WTC11 (cell line): ENCODE measurements around the gene FAM200A. TPM values are rescaled to one million over a fixed set of nuclear protein-coding genes. Genes with fewer than 3 reads are reported as not detected.

Experiments used
- ATAC-seq: fragments of 200-7000 bp; cut with Tn5 transposase; 2 replicates; pipeline ENCODE4 v1.10.0; 2021; ENCODE audit warnings: mild to moderate bottlenecking, moderate library complexity
- CTCF ChIA-PET: fragments of 300-600 bp; sonication (Branson Sonifier 250); formaldehyde crosslinking; loops from one replicate; lab custom pipeline; 2021; ENCODE audit warnings: antibody characterized with exemption; lab: Charles Lee
- POLR2A ChIA-PET: fragments of 350-600 bp; sonication (Branson Sonifier 250); formaldehyde crosslinking; loops from one replicate; lab custom pipeline; 2021; ENCODE audit warnings: antibody characterized with exemption; lab: Charles Lee
- DNase-seq: peaks from one replicate; pipeline ENCODE4 v3.0.0; 2021; ENCODE audit warnings: low spot score
- H3K27ac Mint-ChIP-seq: 2 replicates; pipeline ENCODE4 v1.8.0; 2021; ENCODE audit warnings: mixed read lengths
- H3K27me3 Mint-ChIP-seq: 2 replicates; pipeline ENCODE4 v1.8.0; 2021; ENCODE audit warnings: low read depth, mild to moderate bottlenecking, moderate library complexity, mixed read lengths
- H3K36me3 Mint-ChIP-seq: 2 replicates; pipeline ENCODE4 v1.8.0; 2021; ENCODE audit warnings: mixed read lengths
- H3K4me1 Mint-ChIP-seq: 2 replicates; pipeline ENCODE4 v1.8.0; 2022; ENCODE audit warnings: mixed read lengths
- H3K4me3 Mint-ChIP-seq: 2 replicates; pipeline ENCODE4 v1.8.0; 2021; ENCODE audit warnings: mild to moderate bottlenecking, moderate library complexity, mixed read lengths
- H3K9me3 Mint-ChIP-seq: 2 replicates; pipeline ENCODE4 v1.8.0; 2021; ENCODE audit warnings: mixed read lengths
- AR ChIP-seq: fragments of 250-450 bp; sonication (Bioruptor Pico); IDR thresholded peaks from 2 replicates; pipeline ENCODE4 v1.9.0; 2021; ENCODE audit warnings: mild to moderate bottlenecking
- ATF1 ChIP-seq: sonication (generic); formaldehyde crosslinking; IDR thresholded peaks from 2 replicates; pipeline ENCODE4 v1.8.1; 2023; ENCODE audit warnings: mild to moderate bottlenecking, moderate library complexity, missing genetic modification reagents
- CTCF ChIP-seq: fragments of 200-600 bp; IDR thresholded peaks from 2 replicates; pipeline ENCODE4 v1.8.0; 2022; ENCODE audit warnings: antibody characterized with exemption
- EMX1 ChIP-seq: fragments of 250-450 bp; sonication (Bioruptor Pico); IDR thresholded peaks from 2 replicates; pipeline ENCODE4 v1.8.0; 2021; ENCODE audit warnings: mild to moderate bottlenecking
- ETV6 ChIP-seq: sonication (generic); formaldehyde crosslinking; IDR thresholded peaks from 2 replicates; pipeline ENCODE4 v1.8.1; 2022; ENCODE audit warnings: mild to moderate bottlenecking, missing genetic modification reagents
- FOXP4 ChIP-seq: sonication (generic); formaldehyde crosslinking; IDR thresholded peaks from 2 replicates; pipeline ENCODE4 v1.8.0; 2022; ENCODE audit warnings: mild to moderate bottlenecking, missing genetic modification reagents
- JAZF1 ChIP-seq: fragments of 250-450 bp; sonication (Bioruptor Pico); IDR thresholded peaks from 2 replicates; pipeline ENCODE4 v1.9.0; 2021; ENCODE audit warnings: moderate library complexity, mild to moderate bottlenecking, inconsistent platforms
- MXD4 ChIP-seq: fragments of 250-450 bp; sonication (Bioruptor Pico); IDR thresholded peaks from 2 replicates; pipeline ENCODE4 v1.8.0; 2021; ENCODE audit warnings: mild to moderate bottlenecking, moderate library complexity, borderline replicate concordance
- MYBL2 ChIP-seq: sonication (generic); formaldehyde crosslinking; IDR thresholded peaks from 2 replicates; pipeline ENCODE4 v1.8.1; 2023; ENCODE audit warnings: mild to moderate bottlenecking, moderate library complexity, missing genetic modification reagents
- NFATC4 ChIP-seq: fragments of 250-450 bp; sonication (Bioruptor Pico); IDR thresholded peaks from 2 replicates; pipeline ENCODE4 v1.9.0; 2021; ENCODE audit warnings: mild to moderate bottlenecking
- NFYB ChIP-seq: sonication (generic); formaldehyde crosslinking; conservative IDR thresholded peaks from 2 replicates; pipeline ENCODE4 v1.8.0; 2022; ENCODE audit warnings: low read depth, missing genetic modification reagents
- NR3C1 ChIP-seq: sonication (generic); formaldehyde crosslinking; conservative IDR thresholded peaks from 2 replicates; pipeline ENCODE4 v1.8.1; 2023; ENCODE audit warnings: low read depth, mild to moderate bottlenecking, missing genetic modification reagents
- PREB ChIP-seq: sonication (generic); formaldehyde crosslinking; IDR thresholded peaks from 2 replicates; pipeline ENCODE4 v1.8.1; 2022; ENCODE audit warnings: mild to moderate bottlenecking, missing genetic modification reagents, moderate library complexity, borderline replicate concordance
- SMAD3 ChIP-seq: sonication (generic); formaldehyde crosslinking; IDR thresholded peaks from 2 replicates; pipeline ENCODE4 v1.8.0; 2022; ENCODE audit warnings: missing genetic modification reagents, mild to moderate bottlenecking, borderline replicate concordance
- SMAD4 ChIP-seq: sonication (generic); formaldehyde crosslinking; IDR thresholded peaks from 2 replicates; pipeline ENCODE4 v1.8.0; 2022; ENCODE audit warnings: mild to moderate bottlenecking, missing genetic modification reagents
- SOX15 ChIP-seq: fragments of 250-450 bp; sonication (Bioruptor Pico); IDR thresholded peaks from 2 replicates; pipeline ENCODE4 v1.9.0; 2021; ENCODE audit warnings: mild to moderate bottlenecking
- SP1 ChIP-seq: sonication (generic); formaldehyde crosslinking; conservative IDR thresholded peaks from 2 replicates; pipeline ENCODE4 v1.8.1; 2022; ENCODE audit warnings: missing genetic modification reagents
- TEAD1 ChIP-seq: sonication (generic); formaldehyde crosslinking; IDR thresholded peaks from 2 replicates; pipeline ENCODE4 v1.8.0; 2022; ENCODE audit warnings: mild to moderate bottlenecking, missing genetic modification reagents
- ZNF121 ChIP-seq: sonication (generic); formaldehyde crosslinking; IDR thresholded peaks from 2 replicates; pipeline ENCODE4 v1.8.0; 2023; ENCODE audit warnings: missing genetic modification reagents
- ZNF219 ChIP-seq: sonication (generic); formaldehyde crosslinking; IDR thresholded peaks from 2 replicates; pipeline ENCODE4 v1.8.0; 2023; ENCODE audit warnings: missing genetic modification reagents, mild to moderate bottlenecking, borderline replicate concordance
- total RNA-seq: library from RNA; stranded (reverse); gene quantifications from 3 replicates; pipeline ENCODE4 v1.2.3, GENCODE V29; 2021
- TF ChIP-seq, protein P1 (sequence below): fragments of 250-450 bp; sonication (Bioruptor Pico); IDR thresholded peaks from 2 replicates; pipeline ENCODE4 v2.1.2; 2022; ENCODE audit warnings: mild to moderate bottlenecking, moderate library complexity
- TF ChIP-seq, protein P2 (sequence below): sonication (generic); formaldehyde crosslinking; IDR thresholded peaks from 2 replicates; pipeline ENCODE4 v1.8.1; 2022; ENCODE audit warnings: mild to moderate bottlenecking, moderate library complexity, missing genetic modification reagents

Gene FAM200A
- total RNA-seq, 1 experiment from 2014 or later = 5.9 TPM

DNA sequence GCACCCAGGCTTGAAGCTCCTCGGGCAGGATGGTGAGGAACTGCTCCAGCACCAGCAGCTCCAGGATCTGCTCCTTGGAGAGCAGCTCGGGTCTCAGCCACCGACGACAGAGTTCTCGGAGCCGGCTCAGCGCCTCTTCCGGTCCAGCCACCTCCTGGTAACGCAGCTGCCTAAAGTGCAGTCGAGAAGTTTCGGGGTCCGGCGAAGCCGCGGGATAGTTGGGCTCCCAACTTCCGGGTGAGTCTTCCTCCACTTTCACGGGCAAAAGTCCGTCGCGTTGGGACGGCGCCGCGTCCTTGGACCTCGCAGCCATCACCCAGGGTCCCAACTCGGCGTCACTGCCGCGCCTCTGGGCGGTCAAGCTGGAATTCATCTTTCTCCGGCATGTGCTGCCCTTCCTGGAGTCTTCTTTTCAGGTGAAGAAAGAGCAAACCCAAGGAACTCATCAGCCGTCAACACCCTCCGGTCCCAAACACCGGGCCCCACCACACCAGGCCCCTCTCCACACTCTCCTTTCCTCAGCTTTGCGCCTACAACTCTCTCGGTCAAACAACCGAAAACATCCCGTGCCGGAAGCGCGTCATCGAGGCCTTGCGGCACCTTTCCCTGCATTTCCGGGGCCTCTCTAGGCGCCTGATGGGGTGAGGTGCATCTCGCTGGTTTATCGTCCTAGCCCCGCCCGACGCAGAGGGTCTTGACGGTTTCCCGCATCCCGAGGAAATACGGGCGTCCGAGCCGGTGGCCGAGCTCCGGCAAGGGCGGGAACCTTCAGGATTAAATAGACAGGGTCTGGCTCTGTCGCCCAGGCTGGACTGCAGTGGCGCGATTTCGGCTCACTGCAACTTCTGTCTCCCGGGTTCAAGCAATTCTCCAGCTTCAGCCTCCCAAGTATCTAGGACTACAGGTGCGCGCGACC, 51.9 kb downstream of the FAM200A start, which contains the start of gene ZNF394 (continued):
- TF ChIP-seq FOXP4 (CRISPR knock-in tag) = no peak
- TF ChIP-seq PREB = no peak
- TF ChIP-seq CTCF = no peak
- peak; percentile 71 for TF ChIP-seq MYBL2 (CRISPR knock-in tag)
- TF ChIP-seq SMAD3 (CRISPR knock-in tag) = peak; percentile 37; the same call in 1 of the 2 replicates
- TF ChIP-seq SOX15 (CRISPR knock-in tag) = no peak
- TF ChIP-seq, all 79 proteins: peak for 19

GRCh38 chr7:99499371-99499720, 52.6 kb downstream of the FAM200A start:
- Mint-ChIP-seq H3K36me3 (peaks cover 28% of the 10 kb centered on the region), H3K27me3 (no peaks in the 10 kb centered on the region), H3K27ac (peak overlapping the region; percentile 100), H3K4me3 (peak overlapping the region; percentile 99), H3K4me1 (peaks cover 15% of the 10 kb centered on the region), H3K9me3 (peaks cover 11% of the 10 kb centered on the region)
- ChIA-PET CTCF (interaction anchor here (1.0 kb wide), 2 partner anchors 40 to 117 kb away, joined by 3 read pairs; no protein-coding TSS in a partner anchor), POLR2A (interaction anchor here (0.9 kb wide), 1 partner anchor 81 kb away, joined by 4 read pairs; no protein-coding TSS in a partner anchor)
- DNase-seq (no peak), ATAC-seq (no peak)
- TF ChIP-seq JAZF1 (CRISPR knock-in tag) = no peak
- TF ChIP-seq ETV6 = no peak
- no peak for TF ChIP-seq SMAD4 (CRISPR knock-in tag)
- no peak for TF ChIP-seq TEAD1 (CRISPR knock-in tag)
- TF ChIP-seq NFYB = no peak
- TF ChIP-seq, protein P1, sequence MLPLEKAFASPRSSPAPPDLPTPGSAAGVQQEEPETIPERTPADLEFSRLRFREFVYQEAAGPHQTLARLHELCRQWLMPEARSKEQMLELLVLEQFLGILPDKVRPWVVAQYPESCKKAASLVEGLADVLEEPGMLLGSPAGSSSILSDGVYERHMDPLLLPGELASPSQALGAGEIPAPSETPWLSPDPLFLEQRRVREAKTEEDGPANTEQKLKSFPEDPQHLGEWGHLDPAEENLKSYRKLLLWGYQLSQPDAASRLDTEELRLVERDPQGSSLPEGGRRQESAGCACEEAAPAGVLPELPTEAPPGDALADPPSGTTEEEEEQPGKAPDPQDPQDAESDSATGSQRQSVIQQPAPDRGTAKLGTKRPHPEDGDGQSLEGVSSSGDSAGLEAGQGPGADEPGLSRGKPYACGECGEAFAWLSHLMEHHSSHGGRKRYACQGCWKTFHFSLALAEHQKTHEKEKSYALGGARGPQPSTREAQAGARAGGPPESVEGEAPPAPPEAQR = no peak
- TF ChIP-seq SP1 (CRISPR knock-in tag) = no peak
- TF ChIP-seq NFATC4 (CRISPR knock-in tag) = no peak
- no peak for TF ChIP-seq ZNF219 (CRISPR knock-in tag)
- no peak for TF ChIP-seq ATF1 (CRISPR knock-in tag)
- no peak for TF ChIP-seq ZNF121 (CRISPR knock-in tag)
- TF ChIP-seq SMAD3 (CRISPR knock-in tag) = no peak
- TF ChIP-seq MXD4 (CRISPR knock-in tag) = no peak
- TF ChIP-seq, protein P2, sequence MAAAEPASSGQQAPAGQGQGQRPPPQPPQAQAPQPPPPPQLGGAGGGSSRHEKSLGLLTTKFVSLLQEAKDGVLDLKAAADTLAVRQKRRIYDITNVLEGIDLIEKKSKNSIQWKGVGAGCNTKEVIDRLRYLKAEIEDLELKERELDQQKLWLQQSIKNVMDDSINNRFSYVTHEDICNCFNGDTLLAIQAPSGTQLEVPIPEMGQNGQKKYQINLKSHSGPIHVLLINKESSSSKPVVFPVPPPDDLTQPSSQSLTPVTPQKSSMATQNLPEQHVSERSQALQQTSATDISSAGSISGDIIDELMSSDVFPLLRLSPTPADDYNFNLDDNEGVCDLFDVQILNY (CRISPR knock-in tag) = no peak
- TF ChIP-seq AR = no peak
- TF ChIP-seq NR3C1 = no peak
- TF ChIP-seq SOX15 (CRISPR knock-in tag) = no peak
- no peak for TF ChIP-seq EMX1 (CRISPR knock-in tag)
